HepG2 (cell line): ENCODE results near the gene SRRM4. TPM values are rescaled to one million over a fixed set of nuclear protein-coding genes. Genes with fewer than 3 reads are reported as not detected.

Experiments used
- ATAC-seq: fragments of 200-7000 bp; cut with Tn5 transposase; 3 replicates; pipeline ENCODE4 v1.9.1; 2020; ENCODE audit warnings: mild to moderate bottlenecking, moderate library complexity
- BruUV-seq: library from RNA; stranded (reverse); fragments of 400-500 nt; replicated peaks from 2 replicates; lab custom pipeline; 2021; lab: Mats Ljungman, UMichigan
- CTCF ChIA-PET: fragments of 300-600 bp; formaldehyde crosslinking; extraction: SDS; loops from one replicate; lab custom pipeline; 2021; ENCODE audit warnings: low total read pairs, inconsistent platforms, low intra/inter-chr PET ratio; lab: Yijun Ruan, JAX
- POLR2A ChIA-PET: fragments of 350-600 bp; sonication (Branson Sonifier 250); formaldehyde crosslinking; loops from one replicate; lab custom pipeline; 2020; ENCODE audit warnings: antibody characterized with exemption, inconsistent platforms; lab: Yijun Ruan, JAX
- DNase-seq: peaks from one replicate; pipeline ENCODE4 v3.0.0-alpha.2; 2015; ENCODE audit warnings: low spot score
- FAIRE-seq: peaks from 3 replicates; lab custom pipeline; 2011; peaks lifted over from hg19 to GRCh38; lab: Jason Lieb, UNC
- H2AFZ ChIP-seq: one replicate; pipeline ENCODE4 v1.6.1; 2011; ENCODE audit warnings: low read length, inconsistent platforms
- H3K27ac ChIP-seq: fragments of 300-600 bp; 3 replicates; pipeline ENCODE4 v1.8.0; 2011; ENCODE audit warnings: mixed run types, mild to moderate bottlenecking, mixed read lengths, low read length, inconsistent platforms; ENCODE audit not compliant: insufficient read depth; ENCODE audit errors: extremely low read length
- H3K27me3 ChIP-seq, 2 experiments: fragments of 200-600 bp in 1 of 2; 2 replicates in 1 of 2; 3 replicates in 1 of 2; pipeline versions ENCODE4 v1.6.0 to v1.8.0; 2011; ENCODE audit warnings: low read length in 2 of 2, mild to moderate bottlenecking in 2 of 2, moderate library complexity in 2 of 2, inconsistent platforms in 1 of 2; ENCODE audit not compliant: insufficient read depth in 2 of 2, control insufficient read depth in 1 of 2
- H3K36me3 ChIP-seq, 2 experiments: fragments of 200-600 bp in 1 of 2; replicated peaks in 1 of 2; 2 replicates in 1 of 2; 3 replicates in 1 of 2; pipeline versions ENCODE4 v1.5.1 to v1.8.0; 2011; ENCODE audit warnings: low read length in 2 of 2, inconsistent platforms in 1 of 2; ENCODE audit not compliant: insufficient read depth in 2 of 2, control insufficient read depth in 1 of 2
- H3K4me1 ChIP-seq: 2 replicates; pipeline ENCODE4 v1.5.1; 2012; ENCODE audit warnings: low read length, inconsistent platforms; ENCODE audit not compliant: insufficient read depth
- H3K4me2 ChIP-seq: 2 replicates; pipeline ENCODE4 v1.6.0; 2011; ENCODE audit warnings: low read depth, low read length, inconsistent platforms
- H3K4me3 ChIP-seq, 3 experiments: fragments of 200-600 bp in 1 of 3; sonication (generic), shearing (Covaris generic) in 1 of 3; replicated peaks in 1 of 3; 2 replicates each; pipeline ENCODE4 v1.5.1; 2011 to 2016; ENCODE audit warnings: low read length in 3 of 3, inconsistent platforms in 2 of 3, low read depth in 2 of 3, mild to moderate bottlenecking in 2 of 3, control low read depth in 1 of 3, mixed read lengths in 1 of 3; ENCODE audit not compliant: insufficient read depth in 1 of 3
- H3K79me2 ChIP-seq: one replicate; pipeline ENCODE4 v1.6.1; 2011; ENCODE audit warnings: low read length, inconsistent platforms; ENCODE audit not compliant: insufficient read depth
- H3K9ac ChIP-seq: 2 replicates; pipeline ENCODE4 v1.6.0; 2011; ENCODE audit warnings: mild to moderate bottlenecking, low read depth, low read length, inconsistent platforms; ENCODE audit not compliant: insufficient read depth
- H3K9me3 ChIP-seq: 2 replicates; pipeline ENCODE4 v1.5.1; 2012; ENCODE audit warnings: mild to moderate bottlenecking, low read length
- H4K20me1 ChIP-seq: 2 replicates; pipeline ENCODE4 v1.6.0; 2011; ENCODE audit warnings: inconsistent platforms, mild to moderate bottlenecking, low read length, moderate library complexity; ENCODE audit not compliant: insufficient read depth
- GABPB1 ChIP-seq: IDR thresholded peaks from 2 replicates; pipeline ENCODE4 v1.6.1; 2016; ENCODE audit warnings: mild to moderate bottlenecking, missing genetic modification reagents, moderate library complexity, missing compliant biosample characterization
- ISX ChIP-seq: sonication (generic); formaldehyde crosslinking; conservative IDR thresholded peaks from 2 replicates; pipeline ENCODE4 v1.5.0; 2020; ENCODE audit warnings: missing genetic modification reagents
- MAFF ChIP-seq: IDR thresholded peaks from 2 replicates; pipeline ENCODE4 v1.6.1; 2011; ENCODE audit warnings: low read depth, low read length, improper control_type of control experiment
- MAFK ChIP-seq, 2 experiments: IDR thresholded peaks in 1 of 2; conservative IDR thresholded peaks in 1 of 2; 2 replicates each; pipeline ENCODE4 v1.6.1; 2011; ENCODE audit warnings: improper control_type of control experiment in 2 of 2, low read length in 2 of 2
- PCBP2 ChIP-seq: fragments of 200-400 bp; formaldehyde crosslinking; optimal IDR thresholded peaks from 2 replicates; pipeline ENCODE3; 2018; ENCODE audit warnings: low read length, low read depth; ENCODE audit not compliant: poor library complexity, severe bottlenecking
- PTBP1 ChIP-seq: fragments of 200-400 bp; formaldehyde crosslinking; IDR thresholded peaks from 2 replicates; pipeline ENCODE4 v1.6.1; 2018; ENCODE audit warnings: low read length, low read depth; ENCODE audit not compliant: poor library complexity, severe bottlenecking
- SNAPC2 ChIP-seq: sonication (generic); formaldehyde crosslinking; IDR thresholded peaks from 2 replicates; pipeline ENCODE4 v1.8.1; 2022; ENCODE audit warnings: mild to moderate bottlenecking, missing genetic modification reagents
- TBP ChIP-seq: sonication (generic); formaldehyde crosslinking; IDR thresholded peaks from 2 replicates; pipeline ENCODE4 v1.5.0; 2020; ENCODE audit warnings: missing genetic modification reagents
- ZIK1 ChIP-seq: sonication (generic); formaldehyde crosslinking; IDR thresholded peaks from 2 replicates; pipeline ENCODE4 v1.5.0; 2020; ENCODE audit warnings: mild to moderate bottlenecking, low read depth, missing genetic modification reagents, borderline replicate concordance
- ZNF331 ChIP-seq: sonication (generic); formaldehyde crosslinking; IDR thresholded peaks from 2 replicates; pipeline ENCODE4 v1.4.0; 2020; ENCODE audit warnings: missing genetic modification reagents
- WGBS: methylation state at CpG from one replicate; pipeline ENCODE4 v1.1.6; 2017; ENCODE audit warnings: low lambda C conversion rate; 5-methylcytosine and 5-hydroxymethylcytosine counted together
- in situ Hi-C: cut with HindIII; loops from 2 replicates; pipeline ENCODE4 v1.10.0; 2017; ENCODE audit warnings: low pct_unique_long_range_greater_than_20kb; ENCODE audit not compliant: extremely low pct_ligation_motif_present
- intact Hi-C: fragments of 100-400 bp; cut with micrococcal nuclease; formaldehyde crosslinking; loops from one replicate; pipeline ENCODE4 v1.10.0; 2022; ENCODE audit not compliant: unreplicated experiment
- polyA plus RNA-seq, 8 experiments: library from polyadenylated mRNA; depleted of rRNA in 3 of 8; stranded (reverse) in 7 of 8; unstranded in 1 of 8; fragments of >200 nt; fragmentation: Illumina TruSeq in 4 of 8; extraction: Trizol in 4 of 8; gene quantifications; 2 replicates each; pipeline versions ENCODE4 v1.2.1 to v1.2.3, GENCODE V29; 2011 to 2016; ENCODE audit warnings: low read depth in 4 of 8, missing spikeins in 1 of 8, mixed read lengths in 1 of 8; ENCODE audit not compliant: insufficient read depth in 1 of 8
- total RNA-seq, 5 experiments: library from RNA; depleted of rRNA; stranded (reverse); fragments of >200 nt; fragmentation: Illumina TruSeq; extraction: Trizol; gene quantifications; 2 replicates each; pipeline ENCODE4 v1.2.3, GENCODE V29; 2016; ENCODE audit warnings: low read depth in 1 of 5
- TF ChIP-seq, protein P1 (sequence below): sonication (generic); formaldehyde crosslinking; IDR thresholded peaks from 2 replicates; pipeline ENCODE4 v1.5.0; 2020; ENCODE audit warnings: mild to moderate bottlenecking, missing genetic modification reagents, moderate library complexity
- TF ChIP-seq, protein P2 (sequence below): sonication (generic); formaldehyde crosslinking; IDR thresholded peaks from 2 replicates; pipeline ENCODE4 v1.5.0; 2020; ENCODE audit warnings: mild to moderate bottlenecking, missing genetic modification reagents

SRRM4 gene
- total and polyA plus RNA-seq, 2 of the 13 experiments (the other 11 are each of a cell fraction or from before 2014, with no cell fraction given): not detected

DNA sequence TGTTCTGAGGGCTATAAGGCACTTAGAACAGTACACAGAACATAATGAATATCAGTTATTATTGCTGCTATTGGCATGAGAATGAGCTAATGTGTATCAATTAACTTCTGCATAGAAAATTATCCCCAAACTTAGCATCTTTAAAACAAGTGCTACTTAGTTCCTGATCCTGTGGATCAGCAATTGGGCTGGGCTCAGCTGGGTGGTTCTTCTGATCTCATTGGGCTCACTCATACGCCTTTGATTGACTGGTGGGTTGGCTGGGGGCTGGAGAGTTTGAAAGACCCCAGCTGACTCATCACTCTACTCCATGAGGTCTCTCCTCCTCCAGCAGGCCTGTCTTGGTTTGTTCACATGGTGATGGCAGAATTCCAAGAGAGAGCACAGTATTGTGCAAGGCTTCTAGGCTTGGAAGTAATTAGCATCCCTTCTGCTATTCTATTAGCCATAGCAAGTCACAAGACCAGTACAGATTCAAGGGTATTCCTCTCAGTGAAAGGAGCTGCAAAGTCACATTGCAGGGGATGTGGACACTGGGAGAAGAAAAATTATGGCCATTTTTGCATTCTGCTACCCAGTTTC is 170.2 kb downstream of the SRRM4 start:
- Histone ChIP-seq H3K4me2 (no peak overlapping the region), H3K9me3 (peaks cover 8% of the 10 kb centered on the region; the same call in 1 of the 2 replicates), H3K9ac (no peak overlapping the region), H3K27ac (no peak overlapping the region), H4K20me1 (no peaks in the 10 kb centered on the region), H3K27me3 (no peaks in the 10 kb centered on the region), H3K4me1 (no peaks in the 10 kb centered on the region), H2AFZ (no peak overlapping the region), H3K36me3 (no peaks in the 10 kb centered on the region)
- CTCF ChIA-PET: no interaction called here
- in situ Hi-C loops (no loop called here), intact Hi-C loops (no loop called here)
- no peak for DNase-seq
- no peak for FAIRE-seq
- no peak for ATAC-seq
- TF ChIP-seq SNAPC2: no peak
- TF ChIP-seq ZNF331 (CRISPR knock-in tag): peak; percentile 95
- TF ChIP-seq, all 625 proteins: peak for 1
- POLR2A ChIA-PET: no interaction called here
- no TSS peak for BruUV-seq
- WGBS: 20% methylated on average over 1 of the region's 1 CpG
- Histone ChIP-seq H3K4me3 (no peak overlapping the region), H3K79me2 (no peaks in the 10 kb centered on the region)

DNA sequence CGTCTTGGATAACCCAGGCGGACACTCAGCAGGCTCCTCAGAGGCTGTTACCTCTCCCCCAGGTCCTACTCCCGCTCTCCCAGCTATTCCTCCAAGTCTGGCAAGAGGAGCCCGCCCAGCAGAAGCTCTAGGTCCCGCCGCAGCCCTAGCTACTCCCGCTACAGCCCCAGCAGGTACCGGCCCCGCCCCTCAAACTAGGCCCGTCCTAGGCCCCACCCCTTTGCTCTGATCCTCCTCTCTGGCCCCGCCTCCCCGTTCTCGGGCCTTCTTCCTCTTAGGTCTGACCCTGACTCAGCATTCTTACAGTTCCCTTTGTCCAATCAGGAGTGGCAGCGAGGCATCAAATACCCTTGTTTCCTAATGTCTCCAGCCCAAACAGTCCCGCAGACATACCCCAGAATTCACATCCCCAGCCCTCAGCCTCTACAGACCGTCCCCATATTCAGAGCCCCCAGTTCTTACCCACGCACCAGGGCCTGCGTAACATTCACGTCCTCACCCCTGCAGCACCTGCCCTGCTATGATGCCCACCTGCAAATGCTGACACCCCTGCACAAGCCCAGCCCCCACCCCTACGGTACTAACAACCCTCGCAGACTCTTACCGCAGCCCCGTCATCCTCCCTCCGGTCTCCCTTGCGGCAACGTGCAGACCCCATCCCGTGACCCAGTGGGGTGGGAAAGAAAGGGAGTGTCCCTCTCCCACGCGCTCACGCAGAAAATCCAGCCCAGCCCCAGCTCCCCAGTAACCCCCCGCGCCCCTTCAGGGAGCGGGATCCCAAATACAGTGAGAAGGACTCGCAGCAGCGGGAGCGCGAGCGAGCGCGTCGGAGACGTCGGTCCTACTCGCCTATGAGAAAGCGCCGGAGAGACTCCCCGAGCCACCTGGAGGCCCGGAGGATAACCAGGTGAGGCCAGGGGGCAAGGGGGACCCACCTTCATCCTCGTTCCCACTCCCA is 172.4 kb downstream of the SRRM4 start:
- H3K9me3 ChIP-seq: peaks cover 8% of the 10 kb centered on the region; the same call in 1 of the 2 replicates
- no peaks in the 10 kb centered on the region for H3K79me2 ChIP-seq
- FAIRE-seq (no peak), ATAC-seq (no peak), DNase-seq (no peak)
- H3K4me1 ChIP-seq: no peaks in the 10 kb centered on the region
- H3K27ac ChIP-seq: no peak overlapping the region
- H3K4me2 ChIP-seq: no peak overlapping the region
- 63% methylated on average over 28 of the region's 49 CpGs for WGBS
- H3K27me3 ChIP-seq: no peaks in the 10 kb centered on the region
- ChIA-PET CTCF (no interaction called here), POLR2A (no interaction called here)
- no peaks in the 10 kb centered on the region for H4K20me1 ChIP-seq
- H3K9ac ChIP-seq: no peak overlapping the region
- in situ Hi-C loops (no loop called here), intact Hi-C loops (no loop called here)
- H2AFZ ChIP-seq: no peak overlapping the region
- no TSS peak for BruUV-seq
- H3K4me3 ChIP-seq: no peak overlapping the region
- H3K36me3 ChIP-seq: no peaks in the 10 kb centered on the region
- no peak for TF ChIP-seq ZIK1 (CRISPR knock-in tag)
- TF ChIP-seq, protein P1, sequence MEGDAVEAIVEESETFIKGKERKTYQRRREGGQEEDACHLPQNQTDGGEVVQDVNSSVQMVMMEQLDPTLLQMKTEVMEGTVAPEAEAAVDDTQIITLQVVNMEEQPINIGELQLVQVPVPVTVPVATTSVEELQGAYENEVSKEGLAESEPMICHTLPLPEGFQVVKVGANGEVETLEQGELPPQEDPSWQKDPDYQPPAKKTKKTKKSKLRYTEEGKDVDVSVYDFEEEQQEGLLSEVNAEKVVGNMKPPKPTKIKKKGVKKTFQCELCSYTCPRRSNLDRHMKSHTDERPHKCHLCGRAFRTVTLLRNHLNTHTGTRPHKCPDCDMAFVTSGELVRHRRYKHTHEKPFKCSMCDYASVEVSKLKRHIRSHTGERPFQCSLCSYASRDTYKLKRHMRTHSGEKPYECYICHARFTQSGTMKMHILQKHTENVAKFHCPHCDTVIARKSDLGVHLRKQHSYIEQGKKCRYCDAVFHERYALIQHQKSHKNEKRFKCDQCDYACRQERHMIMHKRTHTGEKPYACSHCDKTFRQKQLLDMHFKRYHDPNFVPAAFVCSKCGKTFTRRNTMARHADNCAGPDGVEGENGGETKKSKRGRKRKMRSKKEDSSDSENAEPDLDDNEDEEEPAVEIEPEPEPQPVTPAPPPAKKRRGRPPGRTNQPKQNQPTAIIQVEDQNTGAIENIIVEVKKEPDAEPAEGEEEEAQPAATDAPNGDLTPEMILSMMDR: no peak
- peak; percentile 42 to 67; a peak in 3 of 4 replicates for TF ChIP-seq MAFK (conservative IDR thresholded peaks at IDR 0.05 in 1 of 2, IDR thresholded peaks at IDR 0.05 in 1 of 2; ENCODE audit: low read length in 2 of 2)
- no peak for TF ChIP-seq GABPB1 (CRISPR knock-in tag)
- TF ChIP-seq ISX (CRISPR knock-in tag): no peak
- no peak for TF ChIP-seq TBP
- TF ChIP-seq PTBP1: no peak
- TF ChIP-seq, protein P2, sequence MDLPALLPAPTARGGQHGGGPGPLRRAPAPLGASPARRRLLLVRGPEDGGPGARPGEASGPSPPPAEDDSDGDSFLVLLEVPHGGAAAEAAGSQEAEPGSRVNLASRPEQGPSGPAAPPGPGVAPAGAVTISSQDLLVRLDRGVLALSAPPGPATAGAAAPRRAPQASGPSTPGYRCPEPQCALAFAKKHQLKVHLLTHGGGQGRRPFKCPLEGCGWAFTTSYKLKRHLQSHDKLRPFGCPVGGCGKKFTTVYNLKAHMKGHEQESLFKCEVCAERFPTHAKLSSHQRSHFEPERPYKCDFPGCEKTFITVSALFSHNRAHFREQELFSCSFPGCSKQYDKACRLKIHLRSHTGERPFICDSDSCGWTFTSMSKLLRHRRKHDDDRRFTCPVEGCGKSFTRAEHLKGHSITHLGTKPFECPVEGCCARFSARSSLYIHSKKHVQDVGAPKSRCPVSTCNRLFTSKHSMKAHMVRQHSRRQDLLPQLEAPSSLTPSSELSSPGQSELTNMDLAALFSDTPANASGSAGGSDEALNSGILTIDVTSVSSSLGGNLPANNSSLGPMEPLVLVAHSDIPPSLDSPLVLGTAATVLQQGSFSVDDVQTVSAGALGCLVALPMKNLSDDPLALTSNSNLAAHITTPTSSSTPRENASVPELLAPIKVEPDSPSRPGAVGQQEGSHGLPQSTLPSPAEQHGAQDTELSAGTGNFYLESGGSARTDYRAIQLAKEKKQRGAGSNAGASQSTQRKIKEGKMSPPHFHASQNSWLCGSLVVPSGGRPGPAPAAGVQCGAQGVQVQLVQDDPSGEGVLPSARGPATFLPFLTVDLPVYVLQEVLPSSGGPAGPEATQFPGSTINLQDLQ (CRISPR knock-in tag): no peak
- TF ChIP-seq PCBP2: no peak
- peak; percentile 32; the same call in 1 of the 2 replicates for TF ChIP-seq MAFF
